Measurements from ENCODE around the gene VPS51.

The VPS51 gene

DNA sequence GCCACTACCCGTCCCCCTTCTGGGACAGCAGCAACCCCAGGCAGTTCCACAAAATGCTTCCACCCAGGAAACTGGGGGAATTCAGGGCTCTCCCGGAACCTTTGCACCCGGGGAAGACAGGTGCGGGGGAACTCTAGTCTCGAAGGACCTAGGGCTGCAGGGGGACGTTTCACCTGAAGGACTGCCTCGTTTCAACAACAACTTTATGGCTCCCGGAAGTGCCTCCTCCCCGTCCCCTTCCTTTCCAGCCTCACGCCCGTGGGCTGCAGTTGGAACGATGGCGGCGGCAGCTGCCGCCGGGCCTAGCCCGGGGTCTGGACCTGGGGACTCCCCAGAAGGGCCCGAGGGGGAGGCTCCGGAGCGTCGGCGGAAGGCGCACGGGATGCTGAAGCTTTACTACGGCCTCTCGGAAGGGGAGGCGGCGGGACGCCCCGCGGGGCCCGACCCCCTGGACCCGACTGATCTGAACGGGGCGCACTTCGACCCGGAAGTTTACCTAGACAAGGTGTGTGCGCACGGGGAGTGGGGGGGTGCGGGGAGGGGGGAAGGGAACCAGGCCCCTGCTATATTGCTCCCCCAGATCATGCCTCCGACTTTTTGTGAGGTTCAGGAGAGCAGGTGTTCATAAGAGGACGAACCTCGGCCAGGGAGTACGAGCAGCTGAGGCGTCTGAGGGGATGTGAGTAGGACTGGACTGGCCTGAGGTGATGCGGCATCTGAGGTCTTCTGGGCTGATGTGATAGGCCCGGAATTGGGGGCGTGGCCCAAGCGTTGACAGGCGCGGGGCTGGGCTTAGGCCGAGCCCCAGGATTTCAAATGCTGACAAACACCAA, at the start of gene VPS51:
TSS of gene VPS51 (plus strand) at position 241 of the 833 bp plus-strand sequence. CDS start at position 278, 37 bp downstream.
- DNase-seq = peak; percentile 77 to 78

DNA sequence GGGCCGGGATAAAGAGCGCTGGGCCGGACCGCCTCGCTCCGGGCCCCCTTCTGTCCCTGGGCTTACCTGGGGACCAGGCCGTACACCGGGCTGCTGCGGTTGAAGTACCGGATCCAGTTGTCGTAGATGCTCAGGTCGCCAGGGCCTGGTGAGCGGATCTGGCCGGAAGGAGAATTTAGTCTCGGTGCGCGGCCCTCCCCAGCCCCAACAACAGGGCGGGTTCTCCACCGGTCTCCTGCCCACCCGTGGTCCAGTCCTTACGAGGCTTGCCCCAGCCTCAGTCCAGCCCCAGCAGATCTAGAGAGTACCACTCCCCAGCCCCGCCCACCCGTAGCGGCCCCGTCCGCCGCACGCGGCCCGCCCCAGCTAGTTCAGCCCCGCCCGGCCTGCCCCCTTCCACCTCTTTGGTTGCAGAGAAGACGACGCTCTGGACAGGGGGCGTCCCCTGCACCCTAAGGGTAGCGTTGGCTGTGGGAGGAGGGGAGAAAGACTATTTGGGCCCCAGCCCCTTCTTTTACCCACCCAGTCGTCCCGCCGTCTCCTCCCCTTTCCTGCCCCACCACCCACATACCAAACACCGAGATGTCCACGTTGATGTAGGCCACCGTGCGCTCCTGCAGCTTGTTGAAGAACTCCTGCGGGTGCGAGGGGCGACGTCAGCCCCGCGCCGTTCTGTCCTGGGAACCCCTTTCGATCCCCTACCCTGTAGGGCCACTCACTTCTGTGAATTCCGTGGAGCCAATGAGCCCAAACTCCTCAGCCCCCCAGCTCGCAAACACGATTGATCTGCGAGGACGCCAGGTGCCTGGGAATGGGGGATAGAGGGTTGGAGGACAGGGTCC, 48.2 kb upstream of the VPS51 start:
- DNase-seq = no peak

DNA sequence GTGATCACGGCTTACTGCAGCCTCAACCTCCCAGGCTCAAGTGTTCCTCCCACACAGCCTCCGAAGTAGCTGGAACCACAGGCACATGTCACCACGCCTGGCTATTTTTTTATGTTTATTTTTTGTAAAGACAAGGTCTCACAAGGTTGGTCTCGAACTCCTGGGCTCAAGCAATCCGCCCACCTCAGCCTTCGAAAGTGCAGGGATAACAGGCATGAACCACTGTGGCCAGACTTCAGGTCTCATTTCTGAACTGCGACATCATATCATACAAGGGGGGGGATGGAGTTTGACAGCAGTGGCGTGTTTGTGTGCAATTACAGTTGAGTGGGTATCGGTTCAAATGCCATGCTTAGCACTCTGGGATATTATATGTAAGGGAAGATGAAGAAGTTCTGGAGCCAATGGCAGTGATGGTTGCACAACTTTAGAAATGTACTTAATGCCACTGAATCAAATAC, 44.6 kb upstream of the VPS51 start:
- no peak for DNase-seq

GRCh38 chr11:65053827-65054508, 42.0 kb upstream of the VPS51 start:
- no peak for DNase-seq

GRCh38 chr11:65055538-65055937, 40.5 kb upstream of the VPS51 start:
- no peak for DNase-seq

GRCh38 chr11:65056999-65057398, 39.0 kb upstream of the VPS51 start:
- no peak for DNase-seq

GRCh38 chr11:65057526-65057925, 38.5 kb upstream of the VPS51 start:
- DNase-seq = no peak

- DNase-seq = no peak
These were observed 38.0 kb upstream of the VPS51 start for GRCh38 chr11:65058012-65058411.

- no peak for DNase-seq
These were observed 37.5 kb upstream of the VPS51 start, which contains the start of gene NAALADL1 for GRCh38 chr11:65058419-65059054. Gene NAALADL1, minus strand, starts transcription at chr11:65058553. Its CDS starts 32 bp downstream, at chr11:65058521.

GRCh38 chr11:65059523-65059922, 36.5 kb upstream of the VPS51 start:
- no peak for DNase-seq

- no peak for DNase-seq
These were observed 35.8 kb upstream of the VPS51 start for GRCh38 chr11:65059959-65060824.

- DNase-seq = no peak
These were observed 35.1 kb upstream of the VPS51 start for GRCh38 chr11:65060913-65061408.

DNA sequence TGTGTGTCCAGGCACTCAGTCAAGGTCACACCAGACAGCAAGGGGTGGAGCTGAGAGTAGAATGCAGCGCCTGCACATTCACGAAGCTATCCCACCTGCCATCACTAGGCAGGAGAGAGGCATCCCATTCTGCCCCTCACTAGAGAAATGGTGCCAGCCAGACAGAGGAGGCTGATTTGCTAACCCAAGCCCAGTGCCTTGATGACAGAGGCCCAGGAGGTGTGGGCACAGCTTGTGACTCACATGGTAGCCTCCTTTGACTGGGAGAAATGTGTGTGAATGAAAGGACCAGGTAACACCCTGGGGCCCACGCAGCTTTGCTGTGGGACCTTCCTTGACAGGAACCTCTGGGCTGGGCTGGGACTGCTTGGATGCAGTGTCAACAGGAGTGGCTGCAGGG, 32.5 kb upstream of the VPS51 start:
- DNase-seq = no peak

GRCh38 chr11:65064847-65065240, 31.2 kb upstream of the VPS51 start:
- DNase-seq = no peak

DNA sequence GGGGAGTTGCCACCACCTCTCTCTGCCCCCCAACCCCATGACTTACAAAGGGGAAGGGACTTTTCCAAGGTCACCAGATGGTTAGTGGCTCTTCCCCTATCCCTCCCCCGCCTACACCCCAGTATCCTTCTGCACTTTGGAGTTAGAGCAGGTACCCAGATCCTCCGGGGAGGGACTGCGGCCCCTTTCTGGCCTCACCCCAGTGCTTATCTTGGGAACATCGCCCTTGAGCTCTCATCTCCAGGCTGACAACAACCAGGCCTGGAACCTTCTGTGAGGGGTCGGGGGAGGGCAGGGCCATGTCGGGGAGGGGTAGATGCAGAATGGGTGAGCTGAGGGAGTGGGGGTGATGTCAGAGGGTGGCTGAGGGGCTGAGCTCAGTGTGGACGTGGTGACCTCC, 30.2 kb upstream of the VPS51 start:
- no peak for DNase-seq

DNA sequence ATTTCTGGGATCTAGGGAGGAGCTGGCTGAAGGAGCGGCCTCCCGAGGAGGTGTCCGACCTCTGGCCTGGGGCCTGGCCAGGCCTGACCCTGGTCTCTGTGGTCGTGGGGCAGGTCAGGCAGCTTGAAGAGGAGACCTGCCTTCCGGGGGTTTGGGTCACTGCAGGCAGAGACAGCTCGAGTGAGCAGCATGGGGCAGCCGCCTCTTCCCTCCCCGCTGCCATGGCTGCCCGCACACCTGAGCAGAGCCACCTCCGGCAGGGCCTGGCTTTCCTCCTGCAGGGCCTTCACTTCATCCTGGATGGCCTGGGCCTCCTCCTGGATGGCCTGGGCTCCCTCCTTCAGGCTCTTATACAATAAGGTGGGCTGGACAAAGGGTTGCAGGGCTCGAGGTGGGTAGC, 29.7 kb upstream of the VPS51 start:
- DNase-seq = no peak

DNA sequence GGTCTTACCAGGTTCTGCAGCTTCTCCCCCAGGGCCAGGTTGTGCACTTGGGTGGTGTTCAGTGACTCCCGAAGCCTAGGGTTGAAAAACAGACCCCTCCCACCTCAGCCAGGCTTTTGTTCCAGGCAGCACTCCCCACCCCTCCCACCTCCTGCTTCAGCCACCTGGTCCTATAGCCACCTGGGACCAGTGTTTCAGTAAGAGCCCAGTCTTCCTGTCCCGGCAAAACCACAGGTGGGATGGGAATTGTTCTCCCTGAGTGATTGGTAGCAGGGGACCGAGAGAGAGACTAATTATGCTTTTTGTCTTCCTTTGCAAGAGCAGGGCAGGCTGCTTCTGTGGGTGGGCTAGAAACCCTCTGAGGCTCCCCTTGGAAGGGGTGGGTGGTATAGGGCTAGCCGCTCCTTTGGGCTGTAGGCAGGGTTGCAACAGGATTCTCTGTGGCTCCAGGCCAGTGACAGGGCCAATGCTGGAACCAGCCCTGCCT, 29.2 kb upstream of the VPS51 start:
- no peak for DNase-seq

DNA sequence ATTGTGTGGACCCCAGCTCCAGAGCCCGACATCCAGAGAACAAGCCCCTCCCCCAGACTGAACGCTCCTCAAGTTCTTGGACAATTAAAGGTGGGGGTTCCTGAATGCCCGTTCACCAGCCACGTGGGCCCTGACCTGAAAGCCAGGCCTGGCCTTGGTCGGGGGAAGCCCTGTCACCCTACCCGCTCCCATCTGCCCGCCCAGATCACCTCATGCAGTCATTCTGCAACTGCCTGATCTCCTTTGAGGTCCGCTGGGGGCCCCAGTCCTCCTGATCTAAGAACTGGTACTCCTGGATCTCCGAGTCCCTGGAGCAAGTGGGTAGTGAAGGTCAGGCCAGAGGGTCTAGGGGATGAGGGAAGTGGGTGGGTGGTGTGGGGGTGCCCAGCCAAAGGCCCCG, 28.6 kb upstream of the VPS51 start:
- DNase-seq = no peak

DNA sequence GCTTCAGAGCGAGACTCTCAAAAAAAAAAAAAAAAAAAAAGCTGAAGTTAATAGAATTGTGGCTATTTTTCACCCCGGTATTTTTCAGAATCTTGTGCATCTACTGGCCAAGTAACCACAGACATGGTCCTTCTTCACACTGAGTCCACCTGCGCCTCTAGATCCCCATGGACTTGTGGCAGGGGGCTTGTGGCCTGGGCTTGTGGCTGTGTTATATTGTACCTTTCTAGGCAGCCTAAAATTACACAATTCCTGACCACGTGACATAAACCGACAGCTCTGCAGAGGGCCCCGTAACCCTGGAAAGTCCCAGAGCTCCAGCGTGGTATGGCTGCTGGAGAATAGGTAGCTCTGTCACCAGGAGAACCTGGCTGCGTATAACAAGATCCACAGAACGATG, 26.8 kb upstream of the VPS51 start:
- DNase-seq = no peak

DNA sequence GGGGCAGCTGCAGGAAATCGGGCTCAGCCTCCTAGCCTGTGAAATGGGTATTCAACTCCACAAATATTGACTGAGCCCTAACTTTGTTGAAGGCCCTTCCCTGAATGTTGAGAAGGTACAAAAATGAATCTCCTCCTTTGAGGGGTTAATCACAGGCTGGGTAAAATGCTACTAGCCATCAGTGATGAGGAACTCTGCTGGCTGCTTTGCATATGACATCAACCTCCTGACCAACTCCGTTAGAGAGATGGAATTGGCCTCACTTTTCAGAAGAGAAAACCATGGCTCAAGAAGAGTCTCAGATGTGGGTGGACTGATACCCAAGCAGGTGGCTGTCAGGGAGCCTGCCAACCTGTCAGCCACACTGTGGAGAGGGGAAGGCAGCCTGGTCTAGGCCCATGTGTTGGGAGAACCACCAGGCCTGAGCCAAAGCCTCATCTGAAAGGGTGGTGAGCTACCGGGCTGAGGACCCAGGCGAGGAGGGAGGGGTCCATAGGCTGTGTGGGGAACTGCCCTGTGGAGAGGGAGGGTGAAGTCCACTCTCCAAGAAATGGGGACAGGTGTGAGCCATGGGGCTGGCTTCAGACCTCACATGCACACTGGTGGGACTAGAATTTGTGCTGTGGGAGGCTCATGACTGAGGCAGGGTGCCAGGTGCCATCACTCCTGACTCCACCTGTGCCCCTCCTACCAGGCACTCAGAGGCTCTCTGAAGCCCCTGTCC, 23.9 kb upstream of the VPS51 start:
- DNase-seq = no peak

DNA sequence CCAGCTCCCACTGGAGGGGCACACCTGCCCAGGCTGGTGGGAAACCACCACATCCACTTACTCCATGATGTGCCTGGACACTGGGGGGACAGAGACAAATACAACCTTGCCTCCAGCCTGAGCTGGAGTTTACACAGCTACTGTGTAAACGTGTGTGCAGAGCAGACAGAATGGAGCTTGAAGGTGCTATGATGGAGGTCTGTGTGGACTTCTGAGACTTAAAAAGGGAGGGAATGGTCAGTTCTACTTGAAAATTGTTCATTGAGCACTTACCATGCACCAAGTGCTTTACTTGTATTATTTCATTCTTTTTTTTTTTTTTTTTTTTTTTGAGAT, 23.4 kb upstream of the VPS51 start:
- no peak for DNase-seq

All from stimulated activated CD4-positive, alpha-beta T cell treated with anti-CD3 and anti-CD28 coated beads, Interleukin-2, amount 100 ng/mL, for 48 hours (primary cell).